ENCODE measurements around the gene MCU. TPM values are rescaled to one million over a fixed set of nuclear protein-coding genes. Genes with fewer than 3 reads are reported as not detected.

The MCU gene
- total RNA-seq, 3 donors from 2014 or later (not counting 1 experiment from before 2014, with no cell fraction given) = 13.1 to 15.6 (median 14.1) TPM

GRCh38 chr10:72784551-72785351, 92.8 kb downstream of the MCU start:
- Mint-ChIP-seq H3K36me3 (no peaks in the 10 kb centered on the region), H3K4me1 (peaks cover 0 to 18% of the 10 kb centered on the region in 2 donors), H3K4me3 (no peak overlapping the region), H3K27ac (no peak overlapping the region), H3K27me3 (ENCODE audit: low read depth in 2 of 2) (no peaks in the 10 kb centered on the region), H3K9me3 (no peaks in the 10 kb centered on the region)
- no peaks in the 10 kb centered on the region for H3K9me3 ChIP-seq (ENCODE audit: control insufficient read depth, insufficient read depth, low read length)
- 97% methylated on average over 7 of the region's 7 CpGs for WGBS (ENCODE audit: insufficient coverage)
- ATAC-seq = no peak
- TF ChIP-seq CTCF (IDR thresholded peaks at IDR 0.05) = no peak
- H3K27ac ChIP-seq (ENCODE audit: low read length) = no peak overlapping the region
- intact Hi-C loops (cut with micrococcal nuclease) = no loop called here
- no peaks in the 10 kb centered on the region for H3K27me3 ChIP-seq (ENCODE audit: control insufficient read depth, insufficient read depth, low read length)
- no peaks in the 10 kb centered on the region for H3K36me3 ChIP-seq (ENCODE audit: control insufficient read depth, insufficient read depth, low read length)
- H3K4me3 ChIP-seq (ENCODE audit: low read length) = no peak overlapping the region
- H3K4me1 ChIP-seq (ENCODE audit: control insufficient read depth, insufficient read depth, low read length) = no peaks in the 10 kb centered on the region
- DNase-seq = no peak

- ATAC-seq (no peak), DNase-seq (no peak)
- Mint-ChIP-seq H3K27ac (no peak overlapping the region), H3K4me3 (no peak overlapping the region), H3K4me1 (peaks cover 0 to 21% of the 10 kb centered on the region in 2 donors), H3K27me3 (ENCODE audit: low read depth in 2 of 2) (no peaks in the 10 kb centered on the region), H3K9me3 (no peaks in the 10 kb centered on the region), H3K36me3 (no peaks in the 10 kb centered on the region)
- intact Hi-C loops (cut with micrococcal nuclease) = no loop called here
- Histone ChIP-seq H3K27ac (ENCODE audit: low read length) (no peak overlapping the region), H3K4me3 (ENCODE audit: low read length) (no peak overlapping the region), H3K4me1 (ENCODE audit: control insufficient read depth, insufficient read depth, low read length) (no peaks in the 10 kb centered on the region), H3K36me3 (ENCODE audit: control insufficient read depth, insufficient read depth, low read length) (no peaks in the 10 kb centered on the region), H3K27me3 (ENCODE audit: control insufficient read depth, insufficient read depth, low read length) (no peaks in the 10 kb centered on the region), H3K9me3 (ENCODE audit: control insufficient read depth, insufficient read depth, low read length) (no peaks in the 10 kb centered on the region)
- no peak for TF ChIP-seq CTCF (IDR thresholded peaks at IDR 0.05)
- 95% methylated on average over 2 of the region's 2 CpGs for WGBS (ENCODE audit: insufficient coverage)
These were observed 93.5 kb downstream of the MCU start for GRCh38 chr10:72785409-72785808.

- DNase-seq (no peak), ATAC-seq (no peak)
- no peaks in the 10 kb centered on the region for H3K27me3 ChIP-seq (ENCODE audit: control insufficient read depth, insufficient read depth, low read length)
- Mint-ChIP-seq H3K9me3 (no peaks in the 10 kb centered on the region), H3K36me3 (no peaks in the 10 kb centered on the region), H3K27me3 (ENCODE audit: low read depth in 2 of 2) (no peaks in the 10 kb centered on the region), H3K4me1 (peaks cover 0 to 15% of the 10 kb centered on the region in 2 donors), H3K27ac (no peak overlapping the region), H3K4me3 (no peak overlapping the region)
- no peak overlapping the region for H3K27ac ChIP-seq (ENCODE audit: low read length)
- intact Hi-C loops (cut with micrococcal nuclease) = no loop called here
- TF ChIP-seq CTCF (IDR thresholded peaks at IDR 0.05) = no peak
- no peak overlapping the region for H3K4me3 ChIP-seq (ENCODE audit: low read length)
- H3K9me3 ChIP-seq (ENCODE audit: control insufficient read depth, insufficient read depth, low read length) = no peaks in the 10 kb centered on the region
- no peaks in the 10 kb centered on the region for H3K4me1 ChIP-seq (ENCODE audit: control insufficient read depth, insufficient read depth, low read length)
- no peaks in the 10 kb centered on the region for H3K36me3 ChIP-seq (ENCODE audit: control insufficient read depth, insufficient read depth, low read length)
- WGBS (ENCODE audit: insufficient coverage) = 100% methylated on average over 1 of the region's 3 CpGs
These were observed 98.5 kb downstream of the MCU start for GRCh38 chr10:72790216-72790990.

All from natural killer cell (primary cell).